Right hindlimb (tissue), 1 donor: ENCODE data around the gene FAM193A.
"Not testable (repeated sequence)": the region's sequence is repeated elsewhere in the genome, so short reads cannot be mapped to it uniquely, and the experiment has no call there.

ENCODE experiments used
- DNase-seq: peaks from one replicate; pipeline ENCODE4 v3.0.0-alpha.2; 2018

FAM193A gene

GRCh38 chr4:2536193-2537010 is at the start of gene FAM193A:
TSS of gene FAM193A (plus strand) at chr4:2536647. CDS start at chr4:2536916, 269 bp downstream.
- DNase-seq, result peak; percentile 100

GRCh38 chr4:2486981-2487380 is 49.5 kb upstream of the FAM193A start:
- no peak for DNase-seq

GRCh38 chr4:2487632-2488031 is 48.8 kb upstream of the FAM193A start:
- DNase-seq, result no peak

GRCh38 chr4:2489081-2489805 is 47.2 kb upstream of the FAM193A start:
- no peak for DNase-seq

GRCh38 chr4:2489841-2490552 is 46.5 kb upstream of the FAM193A start:
- no peak for DNase-seq

- DNase-seq, result no peak
Measured at GRCh38 chr4:2492970-2493369, 43.5 kb upstream of the FAM193A start.

GRCh38 chr4:2494992-2495391 is 41.5 kb upstream of the FAM193A start:
- DNase-seq, result no peak

GRCh38 chr4:2497324-2497723 is 39.1 kb upstream of the FAM193A start:
- no peak for DNase-seq

- DNase-seq, result no peak
Measured at GRCh38 chr4:2497931-2498330, 38.5 kb upstream of the FAM193A start.

- DNase-seq, result no peak
Measured at GRCh38 chr4:2500547-2500946, 35.9 kb upstream of the FAM193A start.

GRCh38 chr4:2501034-2501594 is 35.3 kb upstream of the FAM193A start:
- no peak for DNase-seq

- DNase-seq, result no peak
Measured at GRCh38 chr4:2503809-2504208, 32.6 kb upstream of the FAM193A start.

- DNase-seq, result no peak
Measured at GRCh38 chr4:2507259-2507658, 29.2 kb upstream of the FAM193A start.

GRCh38 chr4:2507855-2508254 is 28.6 kb upstream of the FAM193A start:
- DNase-seq, result no peak

GRCh38 chr4:2510351-2511259 is 25.8 kb upstream of the FAM193A start:
- no peak for DNase-seq

- no peak for DNase-seq
Measured at GRCh38 chr4:2511645-2512131, 24.8 kb upstream of the FAM193A start.

GRCh38 chr4:2512396-2513135 is 23.9 kb upstream of the FAM193A start:
- DNase-seq, result no peak

GRCh38 chr4:2514193-2514592 is 22.3 kb upstream of the FAM193A start:
- not testable (repeated sequence) for DNase-seq

GRCh38 chr4:2514944-2515343 is 21.5 kb upstream of the FAM193A start:
- not testable (repeated sequence) for DNase-seq

- peak; percentile 44 for DNase-seq
Measured at GRCh38 chr4:2515830-2516550, 20.5 kb upstream of the FAM193A start.
